Fibroblast of skin of scalp (primary cell): ENCODE results near the gene ZSCAN31. TPM values are rescaled to one million over a fixed set of nuclear protein-coding genes. Genes with fewer than 3 reads are reported as not detected.
"Not testable (repeated sequence)": the region's sequence is repeated elsewhere in the genome, so short reads cannot be mapped to it uniquely, and the experiment has no call there.

Experiments used
- DNase-seq: peaks from one replicate; pipeline ENCODE4 v3.0.0-alpha.2; 2013
- polyA plus RNA-seq, 2 experiments: library from polyadenylated mRNA; unstranded; fragments of 120-200 nt; gene quantifications; one replicate each; pipeline ENCODE4 v1.2.1, GENCODE V29; 2013; ENCODE audit not compliant: insufficient read length in 2 of 2

Gene ZSCAN31
- 1.2 TPM for polyA plus RNA-seq (2013, experiment 1 of 2; ENCODE audit: insufficient read length)
- polyA plus RNA-seq (2013, experiment 2 of 2; ENCODE audit: insufficient read length) = 1.2 TPM

- peak; percentile 99 for DNase-seq
These were observed at the start of gene ZSCAN31 for GRCh38 chr6:28335564-28336283. Gene ZSCAN31 (minus strand): TSS chr6:28336148. CDS start chr6:28329683, 6,465 bp downstream.

- no peak for DNase-seq
These were observed 48.2 kb upstream of the ZSCAN31 start for GRCh38 chr6:28384143-28384533.

GRCh38 chr6:28383235-28384142 is 47.5 kb upstream of the ZSCAN31 start:
- peak; percentile 56 for DNase-seq

DNA sequence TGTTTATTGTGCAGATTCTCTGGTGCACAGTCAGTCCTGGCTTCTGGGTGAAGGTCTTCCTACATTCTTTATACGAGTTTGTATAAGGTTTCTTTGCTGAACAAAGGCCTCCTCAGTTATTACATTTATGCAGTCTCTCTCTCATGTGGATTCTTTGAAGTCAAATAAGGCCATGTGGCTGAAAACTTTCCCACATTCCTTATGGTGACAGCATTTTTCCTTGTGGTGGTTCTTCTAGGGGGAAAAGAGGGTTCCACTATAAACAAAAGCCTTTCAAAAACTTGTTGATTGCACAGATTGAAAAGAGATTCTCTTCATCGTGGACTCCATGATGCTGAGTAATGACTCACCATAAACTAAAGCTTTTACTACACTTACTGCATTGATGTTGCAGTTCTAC is 44.4 kb upstream of the ZSCAN31 start:
- DNase-seq = no peak

- DNase-seq = no peak
These were observed 42.7 kb upstream of the ZSCAN31 start for GRCh38 chr6:28378644-28379043.

DNA sequence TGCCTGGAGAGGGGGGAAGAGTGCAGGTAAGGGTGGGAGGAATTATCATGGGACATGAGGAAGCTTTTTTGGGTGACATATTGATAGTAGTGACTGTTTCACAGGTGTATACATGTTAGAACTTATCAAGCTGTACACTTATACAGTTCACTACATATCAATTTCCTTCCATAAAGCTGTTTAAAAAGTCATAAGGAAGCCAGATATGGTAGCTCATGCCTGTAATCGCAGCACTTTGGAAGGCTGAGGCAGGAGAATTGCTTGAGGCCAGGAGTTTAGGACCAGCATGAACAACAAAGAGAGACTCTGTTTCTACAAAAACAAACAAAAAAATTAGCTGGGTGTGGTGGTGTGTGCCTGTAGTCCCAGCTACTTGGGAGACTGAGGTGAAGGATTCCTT is 41.9 kb upstream of the ZSCAN31 start:
- no peak for DNase-seq

- DNase-seq = no peak
These were observed 38.0 kb upstream of the ZSCAN31 start for GRCh38 chr6:28373925-28374324.

DNA sequence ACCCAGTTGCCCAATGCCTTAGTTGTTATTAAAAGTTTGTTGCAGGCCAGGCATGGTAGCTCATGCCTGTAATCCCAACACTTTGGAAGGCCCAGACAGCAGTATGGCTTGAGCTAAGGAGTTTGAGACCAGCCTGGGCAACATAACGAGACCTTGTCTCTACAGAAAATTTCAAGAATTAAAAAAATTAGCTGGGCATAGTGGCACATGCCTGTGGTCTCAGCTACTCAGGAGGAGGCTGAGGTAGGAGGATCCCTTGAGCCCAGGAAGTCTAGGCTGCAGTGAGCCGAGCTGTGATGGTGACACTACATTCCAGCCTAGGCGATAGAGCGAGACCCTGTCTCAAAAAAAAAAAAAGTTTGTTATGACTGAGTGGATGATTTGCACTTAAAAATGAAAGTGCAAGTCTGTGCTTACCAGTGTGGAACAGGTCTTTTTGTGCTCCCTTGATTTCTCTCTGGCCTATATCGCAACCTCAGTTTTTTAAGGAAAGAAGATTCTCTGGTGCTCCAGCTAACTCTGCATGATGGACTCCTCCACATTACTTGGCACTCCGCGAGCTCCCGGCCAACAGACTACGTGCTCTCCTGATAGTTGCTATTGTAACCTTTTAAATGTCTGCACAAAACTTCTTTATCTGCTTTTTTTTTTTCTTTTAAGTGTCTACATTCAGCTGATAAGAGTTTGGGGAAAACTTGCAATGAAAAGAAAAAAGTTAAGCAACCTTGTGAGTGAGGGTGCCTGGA is 35.9 kb upstream of the ZSCAN31 start:
- no peak for DNase-seq

GRCh38 chr6:28371280-28371679 is 35.3 kb upstream of the ZSCAN31 start:
- no peak for DNase-seq

DNA sequence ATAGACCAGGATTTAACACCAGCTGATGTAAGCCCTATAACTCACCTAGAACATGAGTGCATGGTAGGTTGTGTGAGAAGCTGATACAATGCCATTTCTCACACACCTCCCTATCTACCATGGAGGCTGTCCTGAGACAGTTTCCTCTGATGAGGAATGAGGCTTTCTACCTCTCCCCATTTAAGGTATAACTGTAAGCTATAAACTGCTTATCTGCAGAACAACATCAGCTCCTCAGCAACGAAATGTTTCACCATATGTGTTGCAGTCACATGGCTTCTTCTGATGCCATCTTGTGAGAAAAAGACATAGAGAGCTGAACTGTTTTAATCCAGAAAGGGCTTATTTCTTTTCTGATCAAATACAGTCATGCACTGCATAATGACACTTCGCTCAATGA is 34.5 kb upstream of the ZSCAN31 start:
- no peak for DNase-seq

GRCh38 chr6:28369463-28369862 is 33.5 kb upstream of the ZSCAN31 start:
- no peak for DNase-seq

GRCh38 chr6:28368522-28368921 is 32.6 kb upstream of the ZSCAN31 start:
- DNase-seq = no peak

DNA sequence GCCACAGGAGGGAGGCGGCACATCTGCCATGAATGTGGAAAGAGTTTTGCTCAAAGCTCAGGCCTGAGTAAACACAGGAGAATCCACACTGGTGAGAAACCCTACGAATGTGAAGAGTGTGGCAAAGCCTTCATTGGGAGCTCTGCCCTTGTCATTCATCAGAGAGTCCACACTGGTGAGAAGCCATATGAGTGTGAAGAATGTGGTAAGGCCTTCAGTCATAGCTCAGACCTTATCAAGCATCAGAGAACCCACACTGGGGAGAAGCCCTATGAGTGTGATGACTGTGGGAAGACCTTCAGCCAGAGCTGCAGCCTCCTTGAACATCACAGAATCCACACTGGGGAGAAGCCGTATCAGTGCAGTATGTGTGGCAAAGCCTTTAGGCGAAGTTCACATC is 29.6 kb upstream of the ZSCAN31 start:
- not testable (repeated sequence) for DNase-seq

- no peak for DNase-seq
These were observed 25.0 kb upstream of the ZSCAN31 start for GRCh38 chr6:28360961-28361360.

- DNase-seq = not testable (repeated sequence)
These were observed 23.6 kb upstream of the ZSCAN31 start for GRCh38 chr6:28359562-28359961.

- DNase-seq = no peak
These were observed 21.1 kb upstream of the ZSCAN31 start for GRCh38 chr6:28357036-28357435.

DNA sequence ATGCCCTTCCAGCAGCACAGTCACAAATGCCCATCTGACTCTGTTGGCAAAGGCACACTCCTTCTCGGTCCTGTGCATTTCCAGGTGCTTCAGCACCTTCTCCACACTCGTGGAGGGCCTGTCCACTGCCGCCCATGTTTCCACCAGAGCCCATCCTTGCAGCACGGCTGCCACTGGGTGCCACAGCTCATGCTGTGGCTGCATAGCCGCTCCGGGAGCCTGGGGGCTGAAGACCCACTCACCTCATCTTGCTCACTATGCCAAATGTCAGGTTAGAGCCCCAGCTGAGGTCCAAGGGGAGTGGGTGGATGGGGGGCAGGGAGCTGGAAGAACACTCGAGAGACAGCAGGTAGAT is 20.7 kb upstream of the ZSCAN31 start:
- DNase-seq = no peak

DNA sequence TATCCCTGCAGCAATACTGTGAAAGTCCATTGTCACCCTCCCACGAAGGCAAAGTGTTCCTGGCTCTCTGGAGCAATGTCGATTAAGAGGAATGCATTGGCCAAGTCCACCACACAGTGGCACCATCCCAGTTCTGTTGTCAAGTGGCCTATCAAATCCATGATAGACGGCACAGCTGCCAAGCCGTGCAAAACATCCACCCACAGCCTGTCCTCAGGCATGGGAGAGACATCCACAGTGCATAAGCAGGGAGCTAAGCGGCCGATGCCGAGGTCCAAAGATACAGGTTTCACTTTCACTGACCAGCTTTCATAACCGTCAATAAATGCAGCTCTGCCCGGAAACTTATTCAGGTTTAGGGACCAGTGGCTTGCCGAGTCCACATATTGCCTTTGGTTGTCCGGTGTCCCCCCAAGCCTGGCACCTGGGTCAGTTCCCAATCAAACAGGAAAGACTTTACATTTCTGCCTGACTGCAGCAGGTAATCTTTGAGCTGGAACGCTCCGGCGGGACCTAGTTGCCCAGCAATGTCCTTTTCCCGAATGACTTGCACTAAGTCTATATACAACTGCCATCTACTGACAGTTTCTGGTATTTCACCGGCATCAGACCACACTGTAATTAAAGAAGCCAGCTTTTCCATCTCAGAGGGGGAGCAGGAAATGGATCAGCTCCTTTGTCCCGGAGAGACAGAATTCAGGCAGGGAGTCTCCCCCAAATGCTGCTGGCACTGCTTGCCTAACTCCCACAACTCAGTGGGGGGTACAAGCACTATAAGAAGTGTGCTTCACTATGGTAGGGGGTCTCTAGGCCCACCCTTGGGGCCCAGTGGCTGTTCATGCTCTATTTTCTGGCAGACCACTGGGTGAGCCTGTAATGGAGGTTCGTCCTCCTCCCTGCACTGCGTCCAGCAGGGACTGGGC is 20.1 kb upstream of the ZSCAN31 start:
- peak; percentile 82 for DNase-seq

DNA sequence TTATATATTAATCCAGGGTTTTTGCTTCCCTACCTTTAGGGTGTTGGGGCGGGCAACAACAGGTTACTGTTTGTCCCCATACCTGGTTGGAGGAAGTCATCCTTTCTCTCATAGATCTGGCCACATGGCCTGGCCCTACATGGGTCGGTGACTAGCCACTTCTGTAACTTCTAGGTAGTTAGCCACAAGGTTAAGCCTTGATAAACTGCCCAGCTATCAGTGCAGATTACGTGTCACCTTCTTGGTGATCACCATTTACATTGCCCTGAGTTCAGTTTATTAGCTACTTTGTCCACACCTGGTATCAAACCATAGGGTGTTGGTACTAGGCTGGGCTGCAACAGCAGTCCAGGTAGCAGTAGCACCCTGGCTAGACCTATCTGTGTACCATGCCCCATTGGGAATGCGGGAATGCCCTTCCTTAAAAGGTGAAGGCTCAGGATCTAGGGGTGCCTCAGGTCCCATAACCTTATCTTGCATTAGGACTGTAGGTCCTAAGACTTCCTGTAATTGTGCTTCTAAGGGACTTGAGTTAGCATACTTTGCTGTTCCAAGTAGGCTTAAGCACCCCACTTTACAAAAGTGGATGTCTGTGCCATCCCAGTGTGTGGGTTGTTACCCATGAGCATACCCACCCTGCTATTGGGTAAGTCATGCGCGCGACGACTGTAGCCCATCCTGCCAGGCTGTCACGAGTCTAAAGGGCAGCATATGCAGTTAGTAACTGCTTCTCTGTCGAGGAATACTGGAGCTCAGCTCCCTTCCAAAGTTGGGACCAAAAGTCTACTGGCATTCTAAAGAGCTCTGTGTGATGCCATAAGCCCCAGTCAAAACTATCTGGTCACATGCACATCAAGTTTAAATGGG is 19.0 kb upstream of the ZSCAN31 start:
- DNase-seq = no peak

GRCh38 chr6:28353981-28354676 is 18.2 kb upstream of the ZSCAN31 start:
- no peak for DNase-seq
